Astrocyte (in vitro differentiated cells and primary cell): ENCODE data around the gene ATXN8OS. TPM values are rescaled to one million over a fixed set of nuclear protein-coding genes. Genes with fewer than 3 reads are reported as not detected.

Source experiments
- DNase-seq: peaks from one replicate; pipeline ENCODE4 v3.0.0-alpha.2; 2010; ENCODE audit warnings: low read depth
- FAIRE-seq: peaks from 2 replicates; lab custom pipeline; 2011; peaks lifted over from hg19 to GRCh38; lab: Jason Lieb, UNC
- H2AFZ ChIP-seq: 2 replicates; pipeline ENCODE4 v1.6.0; 2012; ENCODE audit warnings: low read depth, low read length, inconsistent platforms
- H3K27ac ChIP-seq: 2 replicates; pipeline ENCODE4 v1.5.1; 2011; ENCODE audit warnings: low read depth, low read length, inconsistent platforms
- H3K27me3 ChIP-seq: 2 replicates; pipeline ENCODE4 v1.6.0; 2011; ENCODE audit warnings: low read length, inconsistent platforms; ENCODE audit not compliant: insufficient read depth
- H3K36me3 ChIP-seq: 2 replicates; pipeline ENCODE4 v1.5.1; 2011; ENCODE audit warnings: low read length, inconsistent platforms; ENCODE audit not compliant: insufficient read depth
- H3K4me1 ChIP-seq: 2 replicates; pipeline ENCODE4 v1.5.1; 2011; ENCODE audit warnings: low read length, inconsistent platforms; ENCODE audit not compliant: insufficient read depth
- H3K4me2 ChIP-seq: 2 replicates; pipeline ENCODE4 v1.6.0; 2012; ENCODE audit warnings: low read length, inconsistent platforms
- H3K4me3 ChIP-seq: 2 replicates; pipeline ENCODE4 v1.5.1; 2011; ENCODE audit warnings: low read depth, mild to moderate bottlenecking, low read length, inconsistent platforms; ENCODE audit not compliant: insufficient read depth
- H3K79me2 ChIP-seq: 2 replicates; pipeline ENCODE4 v1.6.0; 2012; ENCODE audit warnings: mild to moderate bottlenecking, low read length, inconsistent platforms; ENCODE audit not compliant: insufficient read depth
- H3K9ac ChIP-seq: 2 replicates; pipeline ENCODE4 v1.6.0; 2012; ENCODE audit warnings: mild to moderate bottlenecking, low read length, inconsistent platforms
- H3K9me3 ChIP-seq: 2 replicates; pipeline ENCODE4 v1.5.1; 2012; ENCODE audit warnings: low read depth, mild to moderate bottlenecking, low read length, inconsistent platforms; ENCODE audit not compliant: insufficient read depth
- H4K20me1 ChIP-seq: 2 replicates; pipeline ENCODE4 v1.6.0; 2012; ENCODE audit warnings: low read length, inconsistent platforms; ENCODE audit not compliant: insufficient read depth
- H3K27ac Mint-ChIP-seq: one replicate; pipeline ENCODE4 v1.8.0; 2021; ENCODE audit warnings: mild to moderate bottlenecking, mixed read lengths; ENCODE audit not compliant: unreplicated experiment
- H3K27me3 Mint-ChIP-seq: one replicate; pipeline ENCODE4 v1.8.0; 2021; ENCODE audit warnings: low read depth, mixed read lengths; ENCODE audit not compliant: unreplicated experiment
- H3K36me3 Mint-ChIP-seq: one replicate; pipeline ENCODE4 v1.8.0; 2021; ENCODE audit warnings: low read depth, mixed read lengths; ENCODE audit not compliant: unreplicated experiment
- H3K4me1 Mint-ChIP-seq: one replicate; pipeline ENCODE4 v1.8.0; 2021; ENCODE audit warnings: low read depth, mixed read lengths; ENCODE audit not compliant: unreplicated experiment
- H3K4me3 Mint-ChIP-seq: one replicate; pipeline ENCODE4 v1.8.0; 2021; ENCODE audit warnings: mild to moderate bottlenecking, moderate library complexity, mixed read lengths; ENCODE audit not compliant: unreplicated experiment
- H3K9me3 Mint-ChIP-seq: one replicate; pipeline ENCODE4 v1.8.0; 2021; ENCODE audit warnings: mild to moderate bottlenecking, mixed read lengths; ENCODE audit not compliant: unreplicated experiment
- CTCF ChIP-seq: IDR thresholded peaks from 2 replicates; pipeline ENCODE4 v1.5.1; 2011; ENCODE audit warnings: low read depth, mild to moderate bottlenecking, inconsistent platforms, low read length, moderate library complexity; ENCODE audit not compliant: insufficient read depth
- EZH2 ChIP-seq: IDR thresholded peaks from 2 replicates; pipeline ENCODE4 v1.6.1; 2012; ENCODE audit warnings: mild to moderate bottlenecking, low read length, inconsistent platforms; ENCODE audit not compliant: insufficient read depth
- total RNA-seq: library from RNA; stranded (reverse); gene quantifications from 2 replicates; pipeline ENCODE4 v1.2.1, GENCODE V29; 2021

ATXN8OS gene
- total RNA-seq, 1 donor from 2014 or later, result not detected

DNA sequence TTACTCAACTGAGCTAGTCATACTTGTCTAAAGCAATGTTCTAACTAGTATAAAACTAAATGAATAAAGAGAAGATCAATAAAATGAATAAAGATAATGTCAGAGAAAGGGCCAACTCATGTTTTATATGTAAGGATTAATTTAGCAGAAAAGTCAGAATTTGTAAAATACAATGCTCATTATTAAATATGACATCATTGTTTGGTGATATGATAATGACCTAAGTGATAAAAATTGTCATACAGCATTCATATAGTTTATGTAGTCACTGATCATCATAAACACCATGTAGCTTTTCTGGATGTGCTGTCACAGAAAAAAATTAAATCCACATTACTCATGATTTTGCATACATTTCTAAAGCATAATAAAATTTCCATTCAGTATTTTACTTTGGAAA, 3.1 kb upstream of the ATXN8OS start:
- H3K27ac Mint-ChIP-seq, result no peak overlapping the region
- H3K4me2 ChIP-seq, result no peak overlapping the region
- H3K27ac ChIP-seq, result no peak overlapping the region
- H3K4me1 Mint-ChIP-seq, result peaks cover 1% of the 10 kb centered on the region
- no peaks in the 10 kb centered on the region for H3K9me3 ChIP-seq
- no peak for DNase-seq
- no peak overlapping the region for H3K9ac ChIP-seq
- no peak for FAIRE-seq
- H3K4me3 Mint-ChIP-seq, result no peak overlapping the region
- peaks cover 3% of the 10 kb centered on the region for H3K4me1 ChIP-seq
- H3K4me3 ChIP-seq, result no peak overlapping the region
- no peaks in the 10 kb centered on the region for H4K20me1 ChIP-seq
- no peak overlapping the region for H2AFZ ChIP-seq
- TF ChIP-seq EZH2 (no peak), CTCF (no peak)
- H3K27me3 Mint-ChIP-seq, result peaks cover 28% of the 10 kb centered on the region
- no peaks in the 10 kb centered on the region for H3K9me3 Mint-ChIP-seq
- H3K27me3 ChIP-seq, result peaks cover 9% of the 10 kb centered on the region
- no peaks in the 10 kb centered on the region for H3K36me3 Mint-ChIP-seq
- no peaks in the 10 kb centered on the region for H3K79me2 ChIP-seq
- H3K36me3 ChIP-seq, result no peaks in the 10 kb centered on the region

DNA sequence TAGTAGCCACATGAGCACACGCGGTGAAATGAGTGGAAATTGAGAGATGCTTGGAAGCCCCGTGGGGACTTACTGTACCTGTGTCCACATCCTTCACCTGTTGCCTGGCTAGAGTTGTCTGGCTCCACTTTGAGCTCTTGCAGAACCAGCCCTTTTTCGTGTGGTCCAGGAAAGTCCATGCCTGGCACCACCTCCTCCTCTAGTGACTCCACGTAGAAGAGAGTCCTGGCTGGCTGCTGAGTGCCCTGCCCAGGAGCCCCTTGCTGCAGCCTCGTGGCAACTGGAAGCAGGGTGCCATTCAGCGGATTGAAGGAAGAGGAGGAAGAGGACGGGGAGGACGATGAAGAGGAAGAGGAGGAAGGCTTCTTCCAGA, 515 bp upstream of the ATXN8OS start:
- Mint-ChIP-seq H3K27me3 (peaks cover 28% of the 10 kb centered on the region), H3K9me3 (no peaks in the 10 kb centered on the region), H3K27ac (no peak overlapping the region), H3K4me3 (peak overlapping the region; percentile 81), H3K36me3 (no peaks in the 10 kb centered on the region), H3K4me1 (peaks cover 1% of the 10 kb centered on the region)
- peak overlapping the region; percentile 76 for H3K4me2 ChIP-seq
- peak overlapping the region; percentile 71 for H2AFZ ChIP-seq
- TF ChIP-seq CTCF, result no peak
- no peak for TF ChIP-seq EZH2
- peaks cover 3% of the 10 kb centered on the region for H3K4me1 ChIP-seq
- H4K20me1 ChIP-seq, result no peaks in the 10 kb centered on the region
- FAIRE-seq, result no peak
- peaks cover 9% of the 10 kb centered on the region for H3K27me3 ChIP-seq
- no peaks in the 10 kb centered on the region for H3K9me3 ChIP-seq
- H3K27ac ChIP-seq, result no peak overlapping the region
- H3K9ac ChIP-seq, result no peak overlapping the region
- DNase-seq, result no peak
- H3K36me3 ChIP-seq, result no peaks in the 10 kb centered on the region
- no peak overlapping the region for H3K4me3 ChIP-seq
- no peaks in the 10 kb centered on the region for H3K79me2 ChIP-seq

- Histone ChIP-seq H4K20me1 (no peaks in the 10 kb centered on the region), H3K27ac (no peak within 1 kb of the TSS), H3K27me3 (peaks cover 9% of the 10 kb centered on the region), H3K9me3 (no peaks in the 10 kb centered on the region), H3K4me2 (peak within 1 kb of the TSS; percentile 76), H3K79me2 (no peaks in the 10 kb centered on the region), H3K4me3 (peak within 1 kb of the TSS; percentile 17), H2AFZ (peak within 1 kb of the TSS; percentile 71), H3K9ac (no peak within 1 kb of the TSS), H3K4me1 (peaks cover 3% of the 10 kb centered on the region), H3K36me3 (no peaks in the 10 kb centered on the region)
- Mint-ChIP-seq H3K36me3 (no peaks in the 10 kb centered on the region), H3K4me3 (peak within 1 kb of the TSS; percentile 81), H3K9me3 (no peaks in the 10 kb centered on the region), H3K4me1 (peaks cover 1% of the 10 kb centered on the region), H3K27ac (no peak within 1 kb of the TSS), H3K27me3 (peaks cover 28% of the 10 kb centered on the region)
- FAIRE-seq (no peak), DNase-seq (no peak)
- TF ChIP-seq EZH2 (no peak), CTCF (no peak)
Observed at GRCh38 chr13:70108356-70109105, 905 bp downstream of the ATXN8OS start, which contains the start of gene KLHL1. Gene KLHL1 (minus strand): TSS chr13:70108452. CDS start chr13:70107699, 753 bp downstream.
